ENCODE results near the gene SMIM41. TPM values are rescaled to one million over a fixed set of nuclear protein-coding genes. Genes with fewer than 3 reads are reported as not detected.
A peak's percentile ranks its signal among the peaks of the same experiment; 100 is the strongest.

The SMIM41 gene
- total and polyA plus RNA-seq, 10 of the 15 experiments (the other 5 are each of a cell fraction or from before 2014, with no cell fraction given), result not detected

- TF ChIP-seq, protein P1, sequence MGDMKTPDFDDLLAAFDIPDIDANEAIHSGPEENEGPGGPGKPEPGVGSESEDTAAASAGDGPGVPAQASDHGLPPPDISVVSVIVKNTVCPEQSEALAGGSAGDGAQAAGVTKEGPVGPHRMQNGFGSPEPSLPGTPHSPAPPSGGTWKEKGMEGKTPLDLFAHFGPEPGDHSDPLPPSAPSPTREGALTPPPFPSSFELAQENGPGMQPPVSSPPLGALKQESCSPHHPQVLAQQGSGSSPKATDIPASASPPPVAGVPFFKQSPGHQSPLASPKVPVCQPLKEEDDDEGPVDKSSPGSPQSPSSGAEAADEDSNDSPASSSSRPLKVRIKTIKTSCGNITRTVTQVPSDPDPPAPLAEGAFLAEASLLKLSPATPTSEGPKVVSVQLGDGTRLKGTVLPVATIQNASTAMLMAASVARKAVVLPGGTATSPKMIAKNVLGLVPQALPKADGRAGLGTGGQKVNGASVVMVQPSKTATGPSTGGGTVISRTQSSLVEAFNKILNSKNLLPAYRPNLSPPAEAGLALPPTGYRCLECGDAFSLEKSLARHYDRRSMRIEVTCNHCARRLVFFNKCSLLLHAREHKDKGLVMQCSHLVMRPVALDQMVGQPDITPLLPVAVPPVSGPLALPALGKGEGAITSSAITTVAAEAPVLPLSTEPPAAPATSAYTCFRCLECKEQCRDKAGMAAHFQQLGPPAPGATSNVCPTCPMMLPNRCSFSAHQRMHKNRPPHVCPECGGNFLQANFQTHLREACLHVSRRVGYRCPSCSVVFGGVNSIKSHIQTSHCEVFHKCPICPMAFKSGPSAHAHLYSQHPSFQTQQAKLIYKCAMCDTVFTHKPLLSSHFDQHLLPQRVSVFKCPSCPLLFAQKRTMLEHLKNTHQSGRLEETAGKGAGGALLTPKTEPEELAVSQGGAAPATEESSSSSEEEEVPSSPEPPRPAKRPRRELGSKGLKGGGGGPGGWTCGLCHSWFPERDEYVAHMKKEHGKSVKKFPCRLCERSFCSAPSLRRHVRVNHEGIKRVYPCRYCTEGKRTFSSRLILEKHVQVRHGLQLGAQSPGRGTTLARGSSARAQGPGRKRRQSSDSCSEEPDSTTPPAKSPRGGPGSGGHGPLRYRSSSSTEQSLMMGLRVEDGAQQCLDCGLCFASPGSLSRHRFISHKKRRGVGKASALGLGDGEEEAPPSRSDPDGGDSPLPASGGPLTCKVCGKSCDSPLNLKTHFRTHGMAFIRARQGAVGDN (IDR thresholded peaks at IDR 0.05), result peak; percentile 68
- TF ChIP-seq ZNF24 (IDR thresholded peaks at IDR 0.05) (0 out of 2 replicates have a peak, but pooled peaks have one; percentile 12), MTA2 (IDR thresholded peaks at IDR 0.05; ENCODE audit: low read depth) (peak; percentile 69), EED (IDR thresholded peaks at IDR 0.05; ENCODE audit: low read depth) (peak; percentile 67; the same call in 1 of the 2 replicates), CEBPB (IDR thresholded peaks at IDR 0.05; ENCODE audit: borderline replicate concordance in 1 of 2, low read depth in 2 of 2, low read length in 2 of 2) (no peak), KLF5 (IDR thresholded peaks at IDR 0.05; ENCODE audit: partially characterized antibody) (no peak), NR2C2 (IDR thresholded peaks at IDR 0.05; ENCODE audit: borderline replicate concordance, control insufficient read depth, insufficient read length, low read depth) (no peak), NFYA (IDR thresholded peaks at IDR 0.05; ENCODE audit: borderline replicate concordance, low read depth, low read length) (no peak), DPF2 (IDR thresholded peaks at IDR 0.05) (peak; percentile 92), IKZF1 (conservative IDR thresholded peaks at IDR 0.05) (peak; percentile 97), IKZF2 (IDR thresholded peaks at IDR 0.05) (peak; percentile 87 to 88), ELK1 (IDR thresholded peaks at IDR 0.05; ENCODE audit: low read depth, low read length) (peak; percentile 99), ZBED1 (IDR thresholded peaks at IDR 0.05; ENCODE audit: borderline replicate concordance) (no peak), CHD1 (IDR thresholded peaks at IDR 0.05; ENCODE audit: low read depth, low read length) (no peak), ZNF207 (IDR thresholded peaks at IDR 0.05; ENCODE audit: borderline replicate concordance) (0 out of 2 replicates have a peak, but pooled peaks have one; percentile 26), CBX3 (IDR thresholded peaks at IDR 0.05; ENCODE audit: borderline replicate concordance, low read depth) (no peak), ZSCAN29 (IDR thresholded peaks at IDR 0.05) (peak; percentile 95), TARDBP (IDR thresholded peaks at IDR 0.05; ENCODE audit: borderline replicate concordance) (no peak), SUZ12 (IDR thresholded peaks at IDR 0.05; ENCODE audit: unreplicated experiment) (no peak), SMAD1 (IDR thresholded peaks at IDR 0.05; ENCODE audit: low read depth, partially characterized antibody) (peak; percentile 57), MEF2B (IDR thresholded peaks at IDR 0.05; ENCODE audit: partially characterized antibody, poor library complexity, severe bottlenecking) (peak; percentile 96), BACH1 (IDR thresholded peaks at IDR 0.05; ENCODE audit: borderline replicate concordance) (0 out of 2 replicates have a peak, but pooled peaks have one; percentile 39)
- TF ChIP-seq, protein P2, sequence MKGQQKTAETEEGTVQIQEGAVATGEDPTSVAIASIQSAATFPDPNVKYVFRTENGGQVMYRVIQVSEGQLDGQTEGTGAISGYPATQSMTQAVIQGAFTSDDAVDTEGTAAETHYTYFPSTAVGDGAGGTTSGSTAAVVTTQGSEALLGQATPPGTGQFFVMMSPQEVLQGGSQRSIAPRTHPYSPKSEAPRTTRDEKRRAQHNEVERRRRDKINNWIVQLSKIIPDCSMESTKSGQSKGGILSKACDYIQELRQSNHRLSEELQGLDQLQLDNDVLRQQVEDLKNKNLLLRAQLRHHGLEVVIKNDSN (IDR thresholded peaks at IDR 0.05; ENCODE audit: borderline replicate concordance, extremely low read length, insufficient read depth, low read depth, low read length), result no peak
Measured at GRCh38 chr12:52050758-52051541, 28.6 kb upstream of the SMIM41 start, which contains the start of gene NR4A1 (continued).
